Astrocyte (in vitro differentiated cells and primary cell): Measurements from ENCODE around the gene NBDY. TPM values are rescaled to one million over a fixed set of nuclear protein-coding genes. Genes with fewer than 3 reads are reported as not detected.

ENCODE experiments used
- DNase-seq: peaks from one replicate; pipeline ENCODE4 v3.0.0-alpha.2; 2010; ENCODE audit warnings: low read depth
- FAIRE-seq: peaks from 2 replicates; lab custom pipeline; 2011; peaks lifted over from hg19 to GRCh38; lab: Jason Lieb, UNC
- H2AFZ ChIP-seq: 2 replicates; pipeline ENCODE4 v1.6.0; 2012; ENCODE audit warnings: low read depth, low read length, inconsistent platforms
- H3K27ac ChIP-seq: 2 replicates; pipeline ENCODE4 v1.5.1; 2011; ENCODE audit warnings: low read depth, low read length, inconsistent platforms
- H3K27me3 ChIP-seq: 2 replicates; pipeline ENCODE4 v1.6.0; 2011; ENCODE audit warnings: low read length, inconsistent platforms; ENCODE audit not compliant: insufficient read depth
- H3K36me3 ChIP-seq: 2 replicates; pipeline ENCODE4 v1.5.1; 2011; ENCODE audit warnings: low read length, inconsistent platforms; ENCODE audit not compliant: insufficient read depth
- H3K4me1 ChIP-seq: 2 replicates; pipeline ENCODE4 v1.5.1; 2011; ENCODE audit warnings: low read length, inconsistent platforms; ENCODE audit not compliant: insufficient read depth
- H3K4me2 ChIP-seq: 2 replicates; pipeline ENCODE4 v1.6.0; 2012; ENCODE audit warnings: low read length, inconsistent platforms
- H3K4me3 ChIP-seq: 2 replicates; pipeline ENCODE4 v1.5.1; 2011; ENCODE audit warnings: low read depth, mild to moderate bottlenecking, low read length, inconsistent platforms; ENCODE audit not compliant: insufficient read depth
- H3K79me2 ChIP-seq: 2 replicates; pipeline ENCODE4 v1.6.0; 2012; ENCODE audit warnings: mild to moderate bottlenecking, low read length, inconsistent platforms; ENCODE audit not compliant: insufficient read depth
- H3K9ac ChIP-seq: 2 replicates; pipeline ENCODE4 v1.6.0; 2012; ENCODE audit warnings: mild to moderate bottlenecking, low read length, inconsistent platforms
- H3K9me3 ChIP-seq: 2 replicates; pipeline ENCODE4 v1.5.1; 2012; ENCODE audit warnings: low read depth, mild to moderate bottlenecking, low read length, inconsistent platforms; ENCODE audit not compliant: insufficient read depth
- H4K20me1 ChIP-seq: 2 replicates; pipeline ENCODE4 v1.6.0; 2012; ENCODE audit warnings: low read length, inconsistent platforms; ENCODE audit not compliant: insufficient read depth
- H3K27ac Mint-ChIP-seq: one replicate; pipeline ENCODE4 v1.8.0; 2021; ENCODE audit warnings: mild to moderate bottlenecking, mixed read lengths; ENCODE audit not compliant: unreplicated experiment
- H3K27me3 Mint-ChIP-seq: one replicate; pipeline ENCODE4 v1.8.0; 2021; ENCODE audit warnings: low read depth, mixed read lengths; ENCODE audit not compliant: unreplicated experiment
- H3K36me3 Mint-ChIP-seq: one replicate; pipeline ENCODE4 v1.8.0; 2021; ENCODE audit warnings: low read depth, mixed read lengths; ENCODE audit not compliant: unreplicated experiment
- H3K4me1 Mint-ChIP-seq: one replicate; pipeline ENCODE4 v1.8.0; 2021; ENCODE audit warnings: low read depth, mixed read lengths; ENCODE audit not compliant: unreplicated experiment
- H3K4me3 Mint-ChIP-seq: one replicate; pipeline ENCODE4 v1.8.0; 2021; ENCODE audit warnings: mild to moderate bottlenecking, moderate library complexity, mixed read lengths; ENCODE audit not compliant: unreplicated experiment
- H3K9me3 Mint-ChIP-seq: one replicate; pipeline ENCODE4 v1.8.0; 2021; ENCODE audit warnings: mild to moderate bottlenecking, mixed read lengths; ENCODE audit not compliant: unreplicated experiment
- CTCF ChIP-seq: IDR thresholded peaks from 2 replicates; pipeline ENCODE4 v1.5.1; 2011; ENCODE audit warnings: low read depth, mild to moderate bottlenecking, inconsistent platforms, low read length, moderate library complexity; ENCODE audit not compliant: insufficient read depth
- EZH2 ChIP-seq: IDR thresholded peaks from 2 replicates; pipeline ENCODE4 v1.6.1; 2012; ENCODE audit warnings: mild to moderate bottlenecking, low read length, inconsistent platforms; ENCODE audit not compliant: insufficient read depth
- total RNA-seq: library from RNA; stranded (reverse); gene quantifications from 2 replicates; pipeline ENCODE4 v1.2.1, GENCODE V29; 2021

Gene NBDY
- total RNA-seq, 1 donor from 2014 or later, result 86.9 TPM

- Mint-ChIP-seq H3K9me3 (no peaks in the 10 kb centered on the region), H3K4me3 (no peak overlapping the region), H3K36me3 (peaks cover 2% of the 10 kb centered on the region), H3K27me3 (no peaks in the 10 kb centered on the region), H3K4me1 (peaks cover 14% of the 10 kb centered on the region), H3K27ac (no peak overlapping the region)
- Histone ChIP-seq H4K20me1 (no peaks in the 10 kb centered on the region), H3K4me3 (no peak overlapping the region), H3K36me3 (no peaks in the 10 kb centered on the region), H2AFZ (no peak overlapping the region), H3K9ac (no peak overlapping the region), H3K4me1 (no peaks in the 10 kb centered on the region), H3K4me2 (no peak overlapping the region), H3K27ac (no peak overlapping the region), H3K27me3 (no peaks in the 10 kb centered on the region), H3K9me3 (no peaks in the 10 kb centered on the region), H3K79me2 (no peaks in the 10 kb centered on the region)
- DNase-seq, result no peak
- TF ChIP-seq EZH2 (no peak), CTCF (no peak)
- no peak for FAIRE-seq
Measured at GRCh38 chrX:56811599-56811998, 82.6 kb downstream of the NBDY start.

GRCh38 chrX:56812515-56813105 lies 83.6 kb downstream of the NBDY start:
- Mint-ChIP-seq H3K9me3 (no peaks in the 10 kb centered on the region), H3K27me3 (no peaks in the 10 kb centered on the region), H3K36me3 (peaks cover 2% of the 10 kb centered on the region), H3K4me3 (no peak overlapping the region), H3K27ac (no peak overlapping the region), H3K4me1 (peaks cover 14% of the 10 kb centered on the region)
- Histone ChIP-seq H3K4me3 (no peak overlapping the region), H3K27ac (no peak overlapping the region), H2AFZ (no peak overlapping the region), H3K4me2 (no peak overlapping the region), H3K4me1 (no peaks in the 10 kb centered on the region), H4K20me1 (no peaks in the 10 kb centered on the region), H3K9ac (no peak overlapping the region), H3K27me3 (no peaks in the 10 kb centered on the region), H3K79me2 (no peaks in the 10 kb centered on the region), H3K9me3 (no peaks in the 10 kb centered on the region), H3K36me3 (no peaks in the 10 kb centered on the region)
- DNase-seq, result no peak
- TF ChIP-seq CTCF, result no peak
- TF ChIP-seq EZH2, result no peak
- FAIRE-seq, result peak; percentile 68

GRCh38 chrX:56813318-56813837 lies 84.3 kb downstream of the NBDY start:
- Histone ChIP-seq H3K27ac (no peak overlapping the region), H3K4me3 (no peak overlapping the region), H3K27me3 (no peaks in the 10 kb centered on the region), H3K79me2 (no peaks in the 10 kb centered on the region), H3K4me2 (peak overlapping the region; percentile 3), H4K20me1 (no peaks in the 10 kb centered on the region), H3K9me3 (no peaks in the 10 kb centered on the region), H2AFZ (no peak overlapping the region), H3K9ac (no peak overlapping the region), H3K4me1 (no peaks in the 10 kb centered on the region), H3K36me3 (no peaks in the 10 kb centered on the region)
- Mint-ChIP-seq H3K9me3 (no peaks in the 10 kb centered on the region), H3K27ac (no peak overlapping the region), H3K4me1 (peaks cover 14% of the 10 kb centered on the region), H3K27me3 (no peaks in the 10 kb centered on the region), H3K4me3 (no peak overlapping the region), H3K36me3 (peaks cover 2% of the 10 kb centered on the region)
- DNase-seq, result peak; percentile 75
- peak; percentile 89 for FAIRE-seq
- no peak for TF ChIP-seq EZH2
- no peak for TF ChIP-seq CTCF
